Hepatic stellate cell (primary cell): ENCODE measurements around the gene KCNQ1.

Source experiments
- DNase-seq: peaks from one replicate; pipeline ENCODE4 v3.0.0; 2011; ENCODE audit warnings: low spot score

KCNQ1 gene

GRCh38 chr11:2535673-2536439 lies 91.0 kb downstream of the KCNQ1 start:
- DNase-seq = no peak

DNA sequence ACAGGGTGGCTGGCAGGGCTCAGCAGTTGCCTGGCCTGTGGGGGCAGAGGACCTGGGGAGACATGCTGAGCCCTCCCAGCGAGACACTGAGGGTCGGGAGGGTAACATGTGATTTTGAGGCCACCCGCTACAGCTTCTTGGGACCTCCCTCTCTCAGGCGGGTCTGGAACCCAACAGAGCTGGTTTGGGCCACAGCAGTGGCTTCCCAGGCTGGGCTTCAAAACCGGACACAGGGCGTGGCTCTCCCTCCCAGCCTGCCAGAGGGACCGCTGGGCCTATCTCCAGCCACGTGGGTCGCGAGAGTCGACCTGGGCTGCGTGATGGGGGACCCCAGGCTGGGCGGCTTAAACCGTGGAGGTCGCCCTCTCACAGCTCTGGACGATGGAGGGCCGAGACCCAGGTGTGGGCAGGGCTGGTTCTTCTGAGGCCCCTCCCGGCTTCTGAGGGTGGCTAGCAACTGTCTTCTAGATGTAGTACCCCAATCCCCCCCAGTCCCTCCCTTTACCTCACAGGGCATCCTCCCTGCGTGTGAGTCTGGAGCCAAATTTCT lies 91.7 kb downstream of the KCNQ1 start:
- DNase-seq = no peak

DNA sequence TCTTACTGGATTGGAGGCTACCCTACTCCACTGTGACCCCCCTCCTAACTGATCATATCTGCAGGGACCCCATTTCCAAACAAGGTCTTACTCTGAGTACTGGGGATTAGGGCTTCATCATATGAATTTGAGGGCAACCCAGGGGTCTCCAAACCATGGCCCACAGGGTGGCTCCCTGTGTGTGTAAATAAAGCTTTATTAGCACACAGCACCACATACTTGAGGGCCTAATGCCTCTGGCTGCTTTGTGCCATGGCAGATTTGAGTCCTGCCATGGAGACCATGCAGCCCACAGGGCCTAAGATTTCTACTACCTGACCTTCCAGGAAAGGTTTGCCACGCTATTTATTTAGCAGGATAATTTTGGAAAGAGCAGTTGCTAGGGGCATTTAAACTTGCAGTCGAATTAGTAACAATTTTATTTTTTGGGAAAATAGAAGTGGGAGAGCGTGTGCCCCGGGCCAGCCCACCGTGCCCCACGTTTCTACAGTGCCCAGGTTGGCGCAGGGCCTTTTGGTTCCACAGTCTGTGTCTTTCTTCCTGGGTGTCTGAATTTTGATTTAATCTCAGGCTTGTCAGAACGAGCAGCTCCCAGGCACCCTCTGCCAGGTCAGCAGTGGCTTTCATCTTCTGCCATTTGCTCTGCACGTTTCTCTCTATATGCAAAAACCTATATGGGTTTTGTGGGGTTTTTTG lies 92.3 kb downstream of the KCNQ1 start:
- DNase-seq = no peak

DNA sequence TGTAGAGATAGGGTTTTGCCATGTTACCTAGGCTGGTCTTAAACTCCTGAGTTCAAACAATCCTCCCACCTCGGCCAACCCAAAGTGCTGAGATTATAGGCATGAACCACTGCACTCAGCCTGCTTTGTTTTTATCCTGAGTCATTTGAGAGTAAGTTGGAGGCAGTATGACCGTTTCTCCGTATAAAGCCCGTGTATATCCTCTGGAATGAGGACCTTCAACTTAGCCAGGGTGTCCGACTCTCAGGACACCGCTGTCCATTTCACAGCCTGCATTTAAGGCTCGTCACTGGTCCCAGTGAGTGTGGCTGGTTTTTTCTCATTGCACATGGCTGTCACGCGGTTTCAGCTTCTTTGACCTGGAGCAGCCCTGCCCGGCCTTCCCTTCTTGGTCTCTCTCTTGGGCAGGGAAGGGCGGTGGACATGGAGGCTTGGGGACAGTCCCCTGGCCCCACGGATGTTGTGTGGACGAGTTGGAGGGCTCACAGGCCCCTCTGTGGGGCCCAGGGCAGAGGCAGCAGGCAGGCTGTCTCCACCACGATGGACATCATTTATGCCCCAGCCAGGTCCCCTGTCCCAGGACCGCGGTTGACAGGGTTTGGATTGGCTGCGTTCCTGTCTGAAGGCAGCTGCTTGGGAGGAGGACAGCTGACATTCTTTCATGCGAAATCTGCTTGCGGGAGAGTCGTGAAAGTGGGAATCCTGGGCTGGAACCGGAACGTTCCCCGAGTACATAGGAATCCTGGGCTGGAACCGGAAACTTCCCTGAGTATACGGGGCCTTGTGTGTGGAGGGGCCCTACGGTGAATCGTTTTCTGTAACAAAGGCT lies 93.3 kb downstream of the KCNQ1 start:
- no peak for DNase-seq

- no peak for DNase-seq
Observed at GRCh38 chr11:2538951-2539350, 94.1 kb downstream of the KCNQ1 start.

DNA sequence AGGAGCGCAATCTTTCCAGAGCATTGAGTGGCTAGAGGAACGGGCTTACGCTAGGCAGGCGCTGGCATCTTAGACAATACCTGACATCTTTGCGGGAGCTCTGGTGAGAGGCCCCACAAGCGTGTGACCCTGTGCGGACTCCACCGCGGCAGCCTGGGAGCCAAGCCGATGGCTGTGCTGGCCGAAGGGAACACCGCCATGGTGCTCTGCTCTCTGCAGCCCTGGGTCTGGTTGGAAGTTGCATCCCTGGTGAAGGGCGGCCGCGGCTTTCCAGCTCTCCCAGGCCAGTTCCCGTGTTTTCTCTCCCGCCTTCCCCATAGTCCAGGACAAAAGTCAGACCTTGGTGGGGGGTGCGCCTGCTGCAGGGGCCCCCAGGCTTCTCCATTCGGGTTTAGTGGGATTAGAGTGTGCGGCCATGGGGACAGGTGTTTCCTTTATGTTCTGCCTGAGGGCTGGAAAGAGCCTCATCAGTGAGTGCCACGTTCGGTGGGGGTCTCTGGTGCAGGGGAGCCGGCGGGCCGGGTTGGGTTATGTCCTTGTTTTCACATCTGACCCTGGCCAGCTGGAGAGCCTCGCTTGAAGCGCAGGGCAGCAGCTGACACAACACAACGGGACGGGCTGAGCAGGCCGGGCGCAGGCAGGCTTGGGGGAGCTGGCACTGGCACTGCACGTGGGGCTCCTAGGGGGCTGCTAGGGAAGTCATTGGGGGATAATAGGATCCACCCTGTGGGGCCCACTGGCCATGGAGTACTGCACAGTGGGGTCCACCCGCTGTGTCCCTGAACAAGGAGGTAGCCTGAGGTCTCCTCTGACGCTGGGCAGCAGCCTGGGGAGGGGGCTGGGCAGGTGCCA lies 94.8 kb downstream of the KCNQ1 start:
- no peak for DNase-seq

DNA sequence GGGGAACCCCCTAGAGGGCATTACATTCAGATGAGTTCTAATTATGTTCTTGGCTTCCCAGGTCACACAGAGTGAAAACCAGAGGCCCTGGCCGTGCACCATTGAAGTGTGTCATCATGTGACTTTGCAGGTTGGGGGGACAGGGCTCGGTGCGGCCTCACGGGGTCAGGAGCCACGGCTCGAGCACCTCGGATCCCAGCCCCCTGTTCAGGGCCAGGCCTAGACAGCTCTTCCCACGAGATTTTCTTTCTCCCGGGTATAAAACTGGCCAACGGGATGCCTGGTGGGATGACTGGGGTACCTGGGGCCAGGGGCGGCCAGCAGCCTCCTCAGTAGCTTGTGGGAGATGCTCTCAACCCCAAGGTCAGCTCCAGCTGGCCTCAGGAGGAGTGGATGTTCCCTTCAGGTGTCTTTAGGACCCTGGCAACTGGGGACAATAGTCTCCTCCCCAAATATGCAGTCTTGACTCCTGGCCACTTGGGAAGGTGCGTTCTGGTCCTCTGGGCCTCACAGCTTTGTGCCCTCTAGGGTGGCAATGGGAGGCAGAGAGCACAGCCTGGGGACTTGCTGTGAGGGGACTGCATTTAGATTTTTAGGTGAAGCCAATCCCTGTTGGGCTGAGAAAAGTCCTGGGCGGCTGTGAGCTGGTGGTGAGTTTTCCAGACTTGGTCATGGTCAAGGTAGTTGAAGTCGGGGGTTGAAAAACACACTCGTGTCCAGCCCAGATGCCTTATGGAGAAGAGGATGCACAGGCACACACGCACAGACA lies 95.6 kb downstream of the KCNQ1 start:
- DNase-seq = no peak

- no peak for DNase-seq
Observed at GRCh38 chr11:2540992-2541680, 96.3 kb downstream of the KCNQ1 start.

GRCh38 chr11:2541881-2542361 lies 97.1 kb downstream of the KCNQ1 start:
- DNase-seq = no peak

GRCh38 chr11:2542406-2542805 lies 97.6 kb downstream of the KCNQ1 start:
- DNase-seq = no peak

- no peak for DNase-seq
Observed at GRCh38 chr11:2547806-2548205, 103.0 kb downstream of the KCNQ1 start.

DNA sequence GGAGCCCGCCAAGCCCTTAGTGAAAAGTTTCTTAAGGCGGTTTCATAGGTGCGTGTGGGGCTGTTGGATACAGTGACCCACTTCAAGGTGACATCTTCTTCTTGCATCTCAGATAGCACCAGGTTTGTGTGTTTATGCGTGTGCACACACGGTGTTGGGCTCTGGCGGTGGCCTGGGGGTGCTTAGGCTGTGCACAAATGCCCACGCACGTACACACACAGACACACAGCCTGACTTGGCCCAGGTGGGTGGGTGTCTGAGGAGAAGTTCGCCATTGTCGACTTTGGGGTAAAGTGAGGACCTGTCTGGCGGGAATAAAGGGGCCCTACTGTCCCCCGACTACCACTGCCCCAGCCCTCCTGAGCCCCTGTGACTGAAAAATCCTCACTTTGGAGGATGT lies 103.8 kb downstream of the KCNQ1 start:
- DNase-seq = no peak

DNA sequence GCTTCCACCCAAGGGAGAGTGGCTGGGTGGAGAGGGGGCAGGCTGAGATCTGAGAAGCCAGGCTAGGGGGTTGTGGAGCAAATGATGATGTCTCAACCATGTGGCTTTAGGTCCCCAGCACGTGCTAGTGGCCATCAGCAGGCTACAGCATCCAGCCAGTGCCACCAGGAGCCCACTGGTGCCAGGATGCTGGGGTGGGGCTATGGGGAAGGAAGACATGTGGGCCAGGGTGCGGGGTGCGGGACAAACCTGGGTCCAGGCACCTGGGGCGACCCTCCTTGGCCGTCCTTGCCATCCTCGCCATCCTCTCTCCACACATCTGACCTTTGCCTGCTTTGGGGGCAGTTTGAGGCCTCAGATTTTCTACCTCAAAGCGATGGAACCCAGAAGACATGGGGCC lies 104.3 kb downstream of the KCNQ1 start:
- no peak for DNase-seq

DNA sequence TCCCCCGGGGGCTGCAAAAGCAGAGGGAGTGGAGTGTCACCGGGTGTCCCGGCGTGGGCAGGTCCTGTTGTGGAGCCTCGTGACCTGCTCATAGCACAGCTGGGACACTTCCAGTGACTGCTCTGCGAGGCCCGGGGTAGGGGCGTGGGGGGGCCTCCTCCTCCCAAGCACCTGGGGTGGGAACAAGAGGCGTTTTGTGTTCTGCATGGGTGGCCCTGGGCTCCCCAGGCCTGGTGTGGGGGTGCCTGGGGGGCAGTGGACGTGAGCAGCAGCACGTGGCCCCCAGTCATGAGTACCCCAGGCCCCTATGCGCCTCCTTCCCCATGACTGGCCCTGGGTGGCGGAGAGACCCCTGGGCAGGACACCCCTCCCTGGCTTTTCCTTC lies 104.7 kb downstream of the KCNQ1 start:
- no peak for DNase-seq

DNA sequence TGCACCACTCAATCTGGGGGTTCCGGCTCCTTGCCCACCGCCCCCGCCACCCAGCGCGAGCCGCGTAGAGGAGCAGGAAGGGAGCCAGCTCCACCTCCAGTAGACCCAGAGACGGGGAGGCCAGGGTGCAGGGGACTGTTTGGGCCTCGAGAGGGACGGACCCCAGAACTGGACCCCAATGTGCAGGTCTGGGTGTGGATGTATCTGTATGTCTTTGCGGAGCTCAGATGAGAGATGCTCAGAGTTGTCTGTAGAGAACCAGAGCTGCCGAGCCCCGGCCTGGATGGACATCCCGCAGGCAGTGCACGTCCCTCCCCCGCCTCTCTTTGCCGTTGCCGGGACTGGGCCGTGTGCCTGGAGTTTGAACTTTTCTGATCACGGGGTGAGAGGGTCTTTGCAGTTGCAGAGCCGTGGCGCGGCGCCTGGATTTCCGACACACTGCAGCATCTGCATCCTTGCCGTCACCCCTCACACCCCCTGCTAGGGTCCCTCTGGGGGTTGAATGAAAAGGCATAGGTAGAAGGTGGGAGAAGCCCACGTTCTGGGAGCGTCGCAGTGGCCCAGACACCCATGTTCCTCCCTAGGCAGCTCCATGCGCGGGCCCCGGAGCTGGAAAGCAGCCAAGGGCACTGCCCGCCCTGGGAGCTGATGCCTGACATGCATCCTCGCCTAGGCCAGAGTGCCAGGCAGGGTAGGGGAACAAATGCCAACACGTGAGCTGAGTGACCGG lies 105.2 kb downstream of the KCNQ1 start:
- DNase-seq = no peak

DNA sequence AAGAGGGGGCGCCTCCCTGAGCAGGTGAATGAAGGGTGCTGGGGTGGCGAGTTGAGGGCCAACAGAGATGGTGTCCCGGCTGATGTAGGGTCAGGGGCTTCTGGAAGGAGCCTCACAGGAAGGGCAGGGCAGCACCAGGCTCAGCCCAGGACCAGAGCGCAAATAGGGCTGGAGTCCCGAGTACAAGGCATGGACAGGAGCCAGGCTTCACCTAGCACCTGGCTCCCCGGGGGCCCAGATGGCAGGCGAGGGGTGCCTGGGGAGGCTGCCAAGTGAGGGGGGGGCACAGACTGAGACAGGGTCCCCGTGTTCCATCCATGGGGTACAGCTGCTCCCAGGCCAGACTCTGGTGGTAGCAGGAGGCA lies 105.8 kb downstream of the KCNQ1 start:
- no peak for DNase-seq

DNA sequence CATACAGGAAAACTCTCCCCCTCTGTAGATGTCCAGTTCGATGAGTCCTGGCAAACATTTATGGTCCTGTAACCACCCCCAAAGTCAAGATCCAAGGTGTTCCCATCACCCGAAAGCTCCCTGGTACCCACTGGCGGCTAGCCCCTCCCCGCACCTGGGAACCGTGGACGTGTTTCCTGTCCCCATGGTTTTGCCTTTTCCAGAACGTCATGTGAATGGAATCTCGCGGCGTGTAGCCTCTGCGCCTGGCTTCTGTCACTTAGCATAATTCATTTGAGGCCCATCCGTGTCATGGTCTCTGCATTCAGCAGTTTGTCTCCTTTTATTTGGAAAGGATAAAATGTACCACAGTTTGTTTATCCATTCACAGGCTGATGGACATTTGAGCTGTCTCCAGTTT lies 106.3 kb downstream of the KCNQ1 start:
- DNase-seq = no peak

DNA sequence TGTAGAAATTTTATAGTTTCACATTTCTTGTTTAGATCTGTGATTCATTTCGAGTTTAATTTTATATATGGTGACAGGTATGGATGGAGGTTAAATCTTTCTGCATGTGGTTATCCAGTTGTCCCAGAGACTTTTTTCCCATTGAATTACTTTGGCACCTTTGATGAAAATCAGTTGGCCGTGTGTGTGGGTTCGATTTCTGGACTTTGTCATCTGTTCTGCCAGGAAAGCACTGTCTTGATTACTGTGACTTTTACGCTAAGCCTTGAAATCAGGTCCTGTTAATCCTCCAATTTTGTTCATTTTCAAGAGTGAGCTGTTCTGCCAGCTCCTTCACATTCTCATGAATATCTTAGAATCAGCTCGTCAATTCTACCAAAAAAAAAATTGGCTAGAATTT lies 107.4 kb downstream of the KCNQ1 start:
- no peak for DNase-seq

DNA sequence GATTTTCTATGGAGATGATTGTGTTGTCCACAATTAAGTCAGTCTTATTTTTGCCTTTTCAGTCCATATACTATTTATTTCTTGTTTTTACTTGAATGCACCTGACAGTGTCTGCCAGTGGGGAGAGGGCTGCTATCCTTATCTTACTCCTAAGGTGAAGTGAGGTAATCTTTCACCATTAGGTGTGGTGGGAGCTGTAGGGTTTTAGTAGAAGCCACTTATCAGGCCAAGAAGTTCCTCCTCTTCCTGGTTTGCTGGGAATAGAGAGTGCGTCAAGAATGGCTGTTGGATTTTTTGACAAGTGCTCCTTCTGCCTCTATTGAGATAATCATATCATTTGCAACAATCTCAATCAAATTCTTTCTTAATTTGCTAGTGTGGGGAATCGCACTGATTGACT lies 108.4 kb downstream of the KCNQ1 start:
- DNase-seq = no peak

DNA sequence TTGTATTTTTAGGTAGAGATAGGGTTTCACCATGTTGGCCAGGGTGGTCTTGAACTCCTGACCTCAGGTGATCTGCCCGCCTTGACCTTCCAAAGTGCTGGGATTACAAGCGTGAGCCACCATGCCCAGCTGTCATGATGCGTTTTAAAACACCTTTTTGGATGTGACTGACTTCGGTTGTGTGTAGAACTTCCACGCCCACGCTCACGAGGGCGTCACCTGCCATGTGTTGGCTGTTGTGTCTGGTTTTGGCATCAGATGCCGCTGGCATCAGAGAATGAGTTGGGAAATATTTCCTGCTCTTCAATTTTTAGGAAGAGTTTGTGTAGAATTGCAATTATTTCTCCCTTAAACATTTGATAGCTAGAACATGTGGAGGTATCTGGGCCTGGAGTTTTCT lies 109.1 kb downstream of the KCNQ1 start:
- no peak for DNase-seq
